GM12873 (cell line): ENCODE measurements around the gene ALDOC.

ENCODE experiments used
- TF ChIP-seq, protein P1 (sequence below): IDR thresholded peaks from 2 replicates; pipeline ENCODE4 v1.5.1; 2012; ENCODE audit warnings: low read depth, mild to moderate bottlenecking, moderate library complexity, low read length, control low read depth; ENCODE audit not compliant: insufficient read depth; ENCODE audit errors: missing control alignments

ALDOC gene

DNA sequence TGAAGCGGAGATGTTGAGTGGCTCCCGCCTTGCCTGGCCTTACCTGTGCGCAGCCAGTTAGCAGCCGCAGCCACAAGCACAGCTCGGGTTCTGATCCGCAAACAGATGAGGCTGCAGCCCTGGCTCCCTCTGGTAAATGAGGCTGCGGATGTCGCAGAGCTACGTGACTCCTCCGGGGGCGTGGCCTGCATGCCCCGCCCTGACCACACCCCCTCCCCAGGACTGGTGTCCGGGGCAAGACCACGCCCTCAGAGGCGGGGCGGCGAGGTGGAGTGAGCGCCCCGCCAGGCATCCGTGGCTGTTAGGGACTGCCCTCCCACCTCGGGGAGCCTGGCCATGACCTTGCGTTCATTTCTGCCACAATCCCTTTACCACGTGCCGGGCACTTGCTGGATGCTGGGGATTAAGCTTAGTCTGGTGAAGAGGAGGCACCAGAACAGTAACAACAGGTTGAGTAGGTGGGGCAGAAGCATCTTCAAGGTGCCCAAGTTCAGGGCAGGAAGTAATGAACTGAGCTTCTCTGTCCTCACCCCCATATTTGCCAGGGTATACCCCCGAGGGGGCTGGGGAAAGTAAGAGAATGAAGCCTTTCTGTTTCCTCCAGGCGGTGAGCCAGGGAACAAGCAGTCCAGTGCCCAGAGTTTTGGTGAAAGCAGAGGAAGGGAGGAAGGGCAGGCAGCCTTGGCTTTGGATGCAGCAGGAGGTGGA is at the start of gene ALDOC:
Gene ALDOC (minus strand): TSS at position 138 of the 708 bp plus-strand sequence. CDS start 1,363 bp downstream, outside the sequence.
- TF ChIP-seq, protein P1, sequence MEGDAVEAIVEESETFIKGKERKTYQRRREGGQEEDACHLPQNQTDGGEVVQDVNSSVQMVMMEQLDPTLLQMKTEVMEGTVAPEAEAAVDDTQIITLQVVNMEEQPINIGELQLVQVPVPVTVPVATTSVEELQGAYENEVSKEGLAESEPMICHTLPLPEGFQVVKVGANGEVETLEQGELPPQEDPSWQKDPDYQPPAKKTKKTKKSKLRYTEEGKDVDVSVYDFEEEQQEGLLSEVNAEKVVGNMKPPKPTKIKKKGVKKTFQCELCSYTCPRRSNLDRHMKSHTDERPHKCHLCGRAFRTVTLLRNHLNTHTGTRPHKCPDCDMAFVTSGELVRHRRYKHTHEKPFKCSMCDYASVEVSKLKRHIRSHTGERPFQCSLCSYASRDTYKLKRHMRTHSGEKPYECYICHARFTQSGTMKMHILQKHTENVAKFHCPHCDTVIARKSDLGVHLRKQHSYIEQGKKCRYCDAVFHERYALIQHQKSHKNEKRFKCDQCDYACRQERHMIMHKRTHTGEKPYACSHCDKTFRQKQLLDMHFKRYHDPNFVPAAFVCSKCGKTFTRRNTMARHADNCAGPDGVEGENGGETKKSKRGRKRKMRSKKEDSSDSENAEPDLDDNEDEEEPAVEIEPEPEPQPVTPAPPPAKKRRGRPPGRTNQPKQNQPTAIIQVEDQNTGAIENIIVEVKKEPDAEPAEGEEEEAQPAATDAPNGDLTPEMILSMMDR = no peak

GRCh38 chr17:28624148-28624547 is 47.5 kb upstream of the ALDOC start:
- TF ChIP-seq, protein P1 = no peak

DNA sequence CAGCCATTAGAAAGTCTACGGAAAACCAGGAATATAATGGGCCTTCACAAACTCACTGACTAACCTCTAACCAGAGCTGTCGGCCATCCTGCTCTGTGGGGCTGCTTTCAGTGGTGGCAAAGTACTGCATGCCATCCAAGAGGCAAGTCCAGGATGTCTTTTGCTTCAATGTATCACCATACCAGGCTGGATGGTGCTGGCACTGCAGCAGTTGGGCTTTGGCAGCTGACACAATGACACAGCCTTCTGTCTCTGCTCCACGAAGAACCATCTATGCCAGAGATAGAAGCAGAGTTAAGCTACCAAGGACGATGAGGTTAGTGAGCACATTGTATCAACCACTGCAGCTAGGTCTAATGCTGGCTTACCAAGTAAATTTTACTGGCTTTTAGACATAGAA is 47.0 kb upstream of the ALDOC start:
- TF ChIP-seq, protein P1 = no peak

DNA sequence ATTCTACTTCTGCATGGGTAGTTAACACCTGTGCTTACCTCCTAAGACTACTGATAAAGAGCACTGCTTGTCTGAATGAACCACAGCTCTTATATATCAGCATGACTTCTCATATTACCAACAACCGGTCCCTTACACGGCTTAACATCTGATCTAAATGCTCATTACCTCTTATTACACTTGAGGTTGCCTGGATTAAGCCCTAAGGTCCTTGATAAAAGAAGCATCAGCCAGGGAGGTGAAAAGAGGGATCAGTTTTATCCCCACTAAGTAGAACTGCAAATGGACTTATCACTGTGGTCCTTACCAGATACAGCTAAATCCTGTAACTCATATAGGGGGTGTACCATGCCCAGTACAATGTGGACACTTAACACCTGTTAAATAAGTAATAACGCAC is 45.5 kb upstream of the ALDOC start:
- TF ChIP-seq, protein P1 = no peak

GRCh38 chr17:28620010-28620409 is 43.3 kb upstream of the ALDOC start:
- TF ChIP-seq, protein P1 = no peak

DNA sequence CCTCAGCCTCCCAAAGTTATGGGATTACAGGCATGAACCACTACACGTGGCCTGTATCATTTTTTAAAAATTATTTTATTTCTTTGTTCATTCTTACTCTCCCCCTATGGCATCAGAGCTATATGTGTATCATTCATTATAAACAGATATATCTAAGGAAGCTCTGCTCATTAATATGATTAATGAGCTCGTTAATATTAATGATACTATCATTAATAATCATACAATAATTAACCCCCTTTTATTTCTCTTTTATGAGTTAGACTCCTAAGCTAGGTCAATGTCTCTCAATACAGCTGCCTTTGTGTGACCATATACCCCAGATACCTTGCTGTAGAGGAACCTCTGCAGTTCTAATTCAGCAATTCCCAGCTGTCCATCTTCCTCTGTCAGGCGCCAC is 41.8 kb upstream of the ALDOC start:
- TF ChIP-seq, protein P1 = no peak

DNA sequence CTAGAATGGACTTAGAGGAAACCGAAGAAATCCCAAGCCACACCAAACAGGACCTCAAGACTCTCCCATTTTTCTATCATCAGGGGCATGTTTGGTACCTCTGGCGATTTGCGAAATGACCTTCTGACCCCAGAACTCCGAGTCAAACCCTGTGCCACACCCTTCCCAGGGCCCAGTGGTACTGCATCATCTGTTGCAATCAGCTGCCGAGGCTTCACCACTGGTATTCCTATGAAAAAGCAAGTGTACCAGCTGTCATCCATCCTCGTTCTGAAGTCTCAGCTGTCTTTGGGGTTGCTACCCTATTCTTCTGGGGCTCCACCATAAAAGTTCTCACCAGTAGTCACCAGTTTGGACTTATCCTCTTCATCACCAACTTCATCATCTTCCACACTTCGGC is 39.6 kb upstream of the ALDOC start:
- TF ChIP-seq, protein P1 = no peak
